Peyer's patch (tissue), 4 donors: ENCODE results near the gene TMCC1.

Source experiments
- POLR2A ChIP-seq, 2 donors: fragments of 450-650 bp; IDR thresholded peaks; one replicate each; pipeline ENCODE4 v1.5.1; 2017; ENCODE audit warnings: antibody characterized with exemption in 2 of 2, mild to moderate bottlenecking in 2 of 2, moderate library complexity in 2 of 2
- TF ChIP-seq, protein P1 (sequence below), 6 experiments: fragments of 450-650 bp in 4 of 6; fragments of 200-600 bp in 2 of 6; sonication (generic) in 1 of 6; IDR thresholded peaks; one replicate each; pipeline ENCODE4 v1.5.1; 2017 to 2019; ENCODE audit warnings: antibody characterized with exemption in 6 of 6, mild to moderate bottlenecking in 3 of 6, moderate library complexity in 1 of 6

DNA sequence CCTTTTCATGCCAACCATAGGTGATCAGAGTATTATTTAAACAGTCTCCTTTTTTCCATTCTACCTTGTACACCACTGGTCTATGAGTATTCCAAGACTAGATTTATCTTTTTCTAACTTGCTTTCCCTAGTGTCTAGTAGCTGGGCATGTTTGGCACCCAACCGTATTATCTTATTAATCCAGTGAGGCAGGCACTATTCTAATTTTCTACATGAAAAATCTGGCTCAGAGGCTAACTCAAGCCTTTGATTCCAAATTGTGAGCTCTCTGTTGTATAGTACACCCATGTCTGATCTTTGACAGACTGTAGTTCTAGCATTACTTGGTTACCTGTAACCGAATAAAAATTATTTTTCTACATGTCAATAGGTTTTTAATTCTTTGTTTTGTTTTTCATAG lies 210.3 kb downstream of the TMCC1 start:
- TF ChIP-seq, protein P1, sequence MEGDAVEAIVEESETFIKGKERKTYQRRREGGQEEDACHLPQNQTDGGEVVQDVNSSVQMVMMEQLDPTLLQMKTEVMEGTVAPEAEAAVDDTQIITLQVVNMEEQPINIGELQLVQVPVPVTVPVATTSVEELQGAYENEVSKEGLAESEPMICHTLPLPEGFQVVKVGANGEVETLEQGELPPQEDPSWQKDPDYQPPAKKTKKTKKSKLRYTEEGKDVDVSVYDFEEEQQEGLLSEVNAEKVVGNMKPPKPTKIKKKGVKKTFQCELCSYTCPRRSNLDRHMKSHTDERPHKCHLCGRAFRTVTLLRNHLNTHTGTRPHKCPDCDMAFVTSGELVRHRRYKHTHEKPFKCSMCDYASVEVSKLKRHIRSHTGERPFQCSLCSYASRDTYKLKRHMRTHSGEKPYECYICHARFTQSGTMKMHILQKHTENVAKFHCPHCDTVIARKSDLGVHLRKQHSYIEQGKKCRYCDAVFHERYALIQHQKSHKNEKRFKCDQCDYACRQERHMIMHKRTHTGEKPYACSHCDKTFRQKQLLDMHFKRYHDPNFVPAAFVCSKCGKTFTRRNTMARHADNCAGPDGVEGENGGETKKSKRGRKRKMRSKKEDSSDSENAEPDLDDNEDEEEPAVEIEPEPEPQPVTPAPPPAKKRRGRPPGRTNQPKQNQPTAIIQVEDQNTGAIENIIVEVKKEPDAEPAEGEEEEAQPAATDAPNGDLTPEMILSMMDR (IDR thresholded peaks at IDR 0.05) = no peak
- no peak for TF ChIP-seq POLR2A (IDR thresholded peaks at IDR 0.05)
